ENCODE measurements around the gene CDC14A.

GRCh38 chr1:100445565-100445964, 93.3 kb downstream of the CDC14A start:
- no peak for TF ChIP-seq CTCF (IDR thresholded peaks at IDR 0.05)
- TF ChIP-seq POLR2A (IDR thresholded peaks at IDR 0.05), result no peak

Data from adrenal gland (tissue), 5 donors.